GM12878 (cell line): ENCODE results near the gene IQCC. TPM values are rescaled to one million over a fixed set of nuclear protein-coding genes. Genes with fewer than 3 reads are reported as not detected.

Experiments used
- BCL3 ChIP-seq: IDR thresholded peaks from 2 replicates; pipeline ENCODE4 v1.6.1; 2011; ENCODE audit warnings: borderline replicate concordance, low read depth, mild to moderate bottlenecking, moderate library complexity, low read length; ENCODE audit not compliant: insufficient read depth, poor library complexity, severe bottlenecking
- BMI1 ChIP-seq: fragments of 450-650 bp; IDR thresholded peaks from 2 replicates; pipeline ENCODE4 v1.6.1; 2016; ENCODE audit warnings: mild to moderate bottlenecking, moderate library complexity, borderline replicate concordance
- CBFB ChIP-seq: IDR thresholded peaks from 2 replicates; pipeline ENCODE4 v1.6.1; 2016; ENCODE audit warnings: antibody characterized with exemption, low read depth
- CHD2 ChIP-seq: IDR thresholded peaks from 2 replicates; pipeline ENCODE4 v1.6.1; 2011; ENCODE audit warnings: low read depth, low read length, improper control_type of control experiment, borderline replicate concordance
- EED ChIP-seq: sonication (generic); IDR thresholded peaks from 2 replicates; pipeline ENCODE4 v1.6.1; 2016; ENCODE audit warnings: antibody characterized with exemption, low read depth
- GABPA ChIP-seq: IDR thresholded peaks from 2 replicates; pipeline ENCODE4 v1.6.1; 2014; ENCODE audit warnings: antibody characterized with exemption, low read depth, mild to moderate bottlenecking, inconsistent platforms
- HSF1 ChIP-seq: fragments of 150-350 bp; IDR thresholded peaks from 2 replicates; pipeline ENCODE4 v1.6.1; 2014; ENCODE audit warnings: mild to moderate bottlenecking, low read depth, low read length
- KAT2A ChIP-seq: conservative IDR thresholded peaks from 2 replicates; pipeline ENCODE4 v1.6.1; 2011; ENCODE audit warnings: low read depth, low read length; ENCODE audit not compliant: control insufficient read depth
- LARP7 ChIP-seq: fragments of 450-650 bp; IDR thresholded peaks from 2 replicates; pipeline ENCODE4 v1.6.1; 2017; ENCODE audit warnings: mild to moderate bottlenecking
- MEF2B ChIP-seq: fragments of 450-650 bp; IDR thresholded peaks from 2 replicates; pipeline ENCODE4 v1.6.1; 2018; ENCODE audit warnings: mild to moderate bottlenecking, moderate library complexity; ENCODE audit not compliant: partially characterized antibody, poor library complexity, severe bottlenecking
- NFIC ChIP-seq: IDR thresholded peaks from 2 replicates; pipeline ENCODE4 v1.6.1; 2012; ENCODE audit warnings: low read depth, mild to moderate bottlenecking, inconsistent platforms, low read length, moderate library complexity
- NFYA ChIP-seq: IDR thresholded peaks from 2 replicates; pipeline ENCODE4 v1.6.1; 2011; ENCODE audit warnings: low read depth, mild to moderate bottlenecking, low read length, improper control_type of control experiment, borderline replicate concordance
- PML ChIP-seq: IDR thresholded peaks from 2 replicates; pipeline ENCODE4 v1.6.1; 2012; ENCODE audit warnings: low read length, inconsistent platforms
- SKIL ChIP-seq: fragments of 450-650 bp; IDR thresholded peaks from 2 replicates; pipeline ENCODE4 v1.6.1; 2017; ENCODE audit warnings: mild to moderate bottlenecking, low read depth, inconsistent platforms; ENCODE audit not compliant: poor library complexity, severe bottlenecking
- SP1 ChIP-seq: IDR thresholded peaks from one replicate; pipeline ENCODE4 v1.6.1; 2011; ENCODE audit warnings: low read depth, low read length
- SREBF2 ChIP-seq: IDR thresholded peaks from 2 replicates; pipeline ENCODE4 v1.6.1; 2012; ENCODE audit warnings: mild to moderate bottlenecking, low read length
- STAT1 ChIP-seq: fragments of 450-650 bp; conservative IDR thresholded peaks from 2 replicates; pipeline ENCODE4 v1.6.1; 2014; ENCODE audit warnings: antibody characterized with exemption, mild to moderate bottlenecking
- ZBTB4 ChIP-seq: fragments of 450-650 bp; formaldehyde crosslinking; IDR thresholded peaks from 2 replicates; pipeline ENCODE4 v1.4.0; 2022; ENCODE audit warnings: mild to moderate bottlenecking, moderate library complexity
- ZNF384 ChIP-seq: IDR thresholded peaks from 2 replicates; pipeline ENCODE4 v1.6.1; 2012; ENCODE audit warnings: low read depth, mild to moderate bottlenecking, low read length, improper control_type of control experiment, borderline replicate concordance
- polyA plus RNA-seq, 11 experiments: library from polyadenylated mRNA; depleted of rRNA in 4 of 11; unstranded in 6 of 11; stranded (reverse) in 5 of 11; fragments of >200 nt; fragmentation: Nextera tagmentation in 4 of 11; fragmentation: Illumina TruSeq in 1 of 11; extraction: Ambion mirVana in 4 of 11; extraction: Trizol in 1 of 11; gene quantifications; 1 replicate in 1 of 11; 2 replicates in 10 of 11; pipeline versions ENCODE4 v1.2.1 to v1.2.3, GENCODE V29; 2011 to 2016; ENCODE audit warnings: inconsistent platforms in 2 of 11, missing spikeins in 2 of 11, low read depth in 1 of 11
- total RNA-seq, 4 experiments: library from RNA; depleted of rRNA in 3 of 4; stranded (reverse); fragments of >200 nt in 3 of 4; fragmentation: Illumina TruSeq in 1 of 4; extraction: Trizol in 1 of 4; gene quantifications; 2 replicates each; pipeline versions ENCODE4 v1.2.1 to v1.2.3, GENCODE V29; 2013 to 2021

IQCC gene
- total and polyA plus RNA-seq, 10 of the 15 experiments (the other 5 are each of a cell fraction or from before 2014, with no cell fraction given): 2.1 to 6.8 (median 4.9) TPM

- TF ChIP-seq PML: peak; percentile 38; the same call in 1 of the 2 replicates
- TF ChIP-seq CBFB: no peak
- TF ChIP-seq MEF2B: peak; percentile 20
- TF ChIP-seq EED: peak; percentile 91
- no peak for TF ChIP-seq HSF1
- TF ChIP-seq BMI1: no peak
- TF ChIP-seq NFYA: no peak
- TF ChIP-seq ZNF384: no peak
- no peak; the same call in 1 of the 2 replicates for TF ChIP-seq LARP7
- TF ChIP-seq GABPA: no peak
- peak; percentile 47 for TF ChIP-seq SKIL
- no peak for TF ChIP-seq STAT1
- no peak for TF ChIP-seq SREBF2
- no peak for TF ChIP-seq ZBTB4 (CRISPR knock-in tag)
- peak; percentile 18; the same call in 1 of the 2 replicates for TF ChIP-seq CHD2
- TF ChIP-seq NFIC: peak; percentile 70; the same call in 1 of the 2 replicates
- TF ChIP-seq KAT2A: no peak
- TF ChIP-seq SP1: peak; percentile 17
- TF ChIP-seq BCL3: peak; percentile 78
Measured at GRCh38 chr1:32201011-32201855, 4.2 kb upstream of the IQCC start (continued).
